ENCODE data around the gene CDIP1.
"Not testable (repeated sequence)": the region's sequence is repeated elsewhere in the genome, so short reads cannot be mapped to it uniquely, and the experiment has no call there.

Gene CDIP1

GRCh38 chr16:4574919-4575705 is 36.5 kb upstream of the CDIP1 start:
- DNase-seq (ENCODE audit: low read depth, low spot score): no peak
- in situ Hi-C loops (cut with HindIII; ENCODE audit: low sequenced_read_pairs): no loop called here
- no peak for TF ChIP-seq CTCF (IDR thresholded peaks at IDR 0.05; ENCODE audit: low read depth, low read length)
- H3K4me3 ChIP-seq (ENCODE audit: low read depth, low read length): no peak overlapping the region

GRCh38 chr16:4573926-4574325 is 35.4 kb upstream of the CDIP1 start:
- H3K4me3 ChIP-seq (ENCODE audit: low read depth, low read length); in situ Hi-C loops (cut with HindIII; ENCODE audit: low sequenced_read_pairs); DNase-seq (ENCODE audit: low read depth, low spot score): not testable (repeated sequence)

- DNase-seq (ENCODE audit: low read depth, low spot score): no peak
- in situ Hi-C loops (cut with HindIII; ENCODE audit: low sequenced_read_pairs): no loop called here
- TF ChIP-seq CTCF (IDR thresholded peaks at IDR 0.05; ENCODE audit: low read depth, low read length): no peak
- no peak overlapping the region for H3K4me3 ChIP-seq (ENCODE audit: low read depth, low read length)
Observed at GRCh38 chr16:4572715-4573114, 34.1 kb upstream of the CDIP1 start.

GRCh38 chr16:4570688-4571321 is 32.2 kb upstream of the CDIP1 start:
- no peak for TF ChIP-seq CTCF (IDR thresholded peaks at IDR 0.05; ENCODE audit: low read depth, low read length)
- in situ Hi-C loops (cut with HindIII; ENCODE audit: low sequenced_read_pairs): no loop called here
- no peak for DNase-seq (ENCODE audit: low read depth, low spot score)
- no peak overlapping the region for H3K4me3 ChIP-seq (ENCODE audit: low read depth, low read length)

- in situ Hi-C loops (cut with HindIII; ENCODE audit: low sequenced_read_pairs): no loop called here
- DNase-seq (ENCODE audit: low read depth, low spot score): no peak
- no peak for TF ChIP-seq CTCF (IDR thresholded peaks at IDR 0.05; ENCODE audit: low read depth, low read length)
- no peak overlapping the region for H3K4me3 ChIP-seq (ENCODE audit: low read depth, low read length)
Observed at GRCh38 chr16:4570086-4570485, 31.5 kb upstream of the CDIP1 start.

GRCh38 chr16:4566144-4566543 is 27.6 kb upstream of the CDIP1 start:
- in situ Hi-C loops (cut with HindIII; ENCODE audit: low sequenced_read_pairs): no loop called here

More at GRCh38 chr16:4566144-4566543, 27.6 kb upstream of the CDIP1 start:
- H3K4me3 ChIP-seq (ENCODE audit: low read depth, low read length): no peak overlapping the region
- TF ChIP-seq CTCF (IDR thresholded peaks at IDR 0.05; ENCODE audit: low read depth, low read length): no peak
- no peak for DNase-seq (ENCODE audit: low read depth, low spot score)

All from astrocyte of the spinal cord (primary cell).